GM19238 (cell line): ENCODE data around the gene EPS8.

Experiments
- DNase-seq: peaks from one replicate; pipeline ENCODE4 v3.0.0; 2011; ENCODE audit warnings: low spot score; ENCODE audit not compliant: insufficient read length

Gene EPS8

GRCh38 chr12:15693228-15693911 lies 95.8 kb downstream of the EPS8 start:
- no peak for DNase-seq

GRCh38 chr12:15691388-15691787 lies 97.8 kb downstream of the EPS8 start:
- no peak for DNase-seq

DNA sequence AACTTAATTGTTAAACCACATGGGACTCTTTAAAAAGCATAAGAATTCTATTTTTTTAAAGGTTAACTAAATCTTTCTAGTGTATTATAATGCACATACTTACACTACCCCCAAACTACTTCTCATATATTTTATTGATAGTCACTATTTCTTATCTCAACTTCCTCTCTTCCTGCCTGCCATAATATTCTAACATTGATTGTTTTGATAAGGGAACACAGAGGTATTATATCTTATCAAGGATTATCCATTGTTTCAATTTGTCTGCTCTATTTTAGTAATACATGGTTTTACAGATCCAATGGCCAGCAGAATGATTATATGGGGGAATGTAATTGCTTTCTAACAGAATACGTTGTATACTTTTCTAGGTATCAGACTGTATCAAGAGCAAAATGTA lies 98.9 kb downstream of the EPS8 start:
- no peak for DNase-seq

GRCh38 chr12:15689751-15690191 lies 99.4 kb downstream of the EPS8 start:
- no peak for DNase-seq

GRCh38 chr12:15688838-15689625 lies 100.2 kb downstream of the EPS8 start:
- no peak for DNase-seq

DNA sequence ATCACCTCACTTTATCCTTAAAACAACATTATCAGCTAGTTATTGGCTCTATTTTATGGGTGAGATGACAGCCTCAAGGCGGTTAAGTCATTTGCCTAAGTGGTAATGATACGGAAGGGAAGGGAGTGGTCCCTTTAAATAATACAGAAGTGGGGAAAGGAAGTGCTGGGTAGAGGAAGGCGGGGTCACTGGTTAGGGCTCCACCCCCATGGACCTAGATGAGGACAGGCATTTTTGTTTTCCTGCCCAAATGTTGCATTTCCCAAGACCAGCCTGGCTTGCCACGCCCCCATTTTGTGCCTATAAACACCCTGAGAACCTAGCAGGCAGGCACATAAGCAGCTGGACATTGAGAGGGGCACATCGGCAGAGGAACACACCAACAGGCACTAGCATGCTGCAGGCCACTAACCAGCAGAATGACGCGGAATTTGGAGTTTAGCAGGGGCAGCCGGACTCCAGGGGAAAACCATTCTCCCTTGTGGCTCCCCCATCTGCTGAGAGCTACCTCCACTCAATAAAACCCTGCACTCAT lies 100.9 kb downstream of the EPS8 start:
- DNase-seq = no peak

GRCh38 chr12:15687583-15687982 lies 101.6 kb downstream of the EPS8 start:
- DNase-seq = no peak

DNA sequence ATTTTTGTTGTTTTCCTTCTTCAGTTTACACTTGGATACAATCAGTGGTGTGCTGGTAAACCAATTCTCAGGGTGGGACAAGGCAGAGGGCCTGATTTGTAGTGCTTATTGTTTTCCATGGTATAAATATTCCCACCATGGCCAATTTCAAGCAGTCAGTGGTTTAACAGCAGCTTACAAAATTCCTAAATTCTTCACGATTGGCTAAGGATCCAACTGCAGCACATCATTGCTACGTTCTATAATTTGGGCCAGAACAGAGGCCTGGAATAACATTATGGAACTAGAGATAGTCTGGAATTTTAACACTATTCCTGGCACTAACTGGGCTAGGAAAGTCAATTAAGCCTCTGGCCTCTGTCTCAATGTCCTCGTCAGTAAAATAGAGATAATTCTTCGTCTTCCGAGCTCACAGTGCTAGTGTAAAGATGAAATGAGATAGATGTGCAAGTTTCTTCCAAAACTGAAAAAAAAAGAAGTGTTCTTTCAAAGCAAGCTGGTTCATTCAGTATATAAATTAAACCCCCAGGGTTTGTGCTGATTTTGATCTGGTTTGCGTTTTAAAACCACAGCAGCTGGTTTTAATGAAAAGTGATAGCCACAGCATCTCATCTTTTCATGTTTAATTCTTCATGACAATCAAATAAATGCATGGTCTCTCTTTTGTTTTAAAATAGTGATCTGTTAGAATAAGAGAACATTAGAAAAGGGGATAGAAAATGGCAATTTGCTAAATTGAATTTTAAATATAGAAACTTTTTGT lies 104.1 kb downstream of the EPS8 start:
- no peak for DNase-seq

GRCh38 chr12:15682826-15683225 lies 106.4 kb downstream of the EPS8 start:
- no peak for DNase-seq

DNA sequence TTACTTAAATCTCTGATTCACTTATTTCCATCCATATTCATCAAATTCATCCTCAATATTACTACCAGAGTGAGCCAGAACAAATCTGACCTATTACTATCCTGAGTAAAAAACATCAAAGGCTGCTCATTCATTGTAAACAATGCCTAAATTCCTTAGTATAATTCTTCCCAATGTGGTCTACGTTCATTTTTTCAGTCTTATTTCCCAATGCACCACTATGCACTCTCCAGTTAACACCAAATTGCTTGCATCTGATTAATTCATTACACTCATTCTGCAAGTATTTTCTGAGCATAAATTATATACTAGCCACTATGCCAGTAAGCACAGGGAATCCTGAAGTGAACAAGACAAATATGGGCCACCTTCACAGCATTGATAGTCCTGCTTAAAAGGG lies 110.0 kb downstream of the EPS8 start:
- DNase-seq = no peak

GRCh38 chr12:15677726-15678201 lies 111.4 kb downstream of the EPS8 start:
- no peak for DNase-seq

GRCh38 chr12:15677228-15677627 lies 112.0 kb downstream of the EPS8 start:
- no peak for DNase-seq

DNA sequence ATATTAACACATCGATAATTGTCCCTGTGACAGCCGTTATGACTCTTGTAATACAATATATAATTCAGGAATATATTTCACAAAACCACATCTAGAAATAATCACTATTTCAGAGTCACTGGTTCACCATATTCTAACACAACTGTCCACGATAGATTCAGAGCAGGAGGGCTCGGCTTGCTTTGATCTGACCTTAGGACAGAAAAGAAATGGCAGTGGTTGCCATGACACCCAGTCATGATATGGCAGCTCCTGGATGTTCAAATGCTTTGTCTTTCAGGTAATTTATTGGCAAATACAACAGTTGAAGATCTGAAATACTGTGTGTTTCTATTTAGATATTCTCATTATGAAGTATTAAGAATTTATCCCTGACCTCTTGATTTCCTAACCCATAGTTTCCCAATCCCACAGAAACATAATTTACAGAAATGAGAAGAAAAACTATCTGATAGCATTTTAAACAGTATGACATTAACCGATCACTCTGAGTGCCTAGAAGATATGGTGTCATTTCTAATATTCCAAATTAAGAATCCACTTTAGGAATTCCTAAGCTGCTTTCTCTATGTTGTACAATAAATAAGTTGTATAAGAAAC lies 116.4 kb downstream of the EPS8 start:
- no peak for DNase-seq

DNA sequence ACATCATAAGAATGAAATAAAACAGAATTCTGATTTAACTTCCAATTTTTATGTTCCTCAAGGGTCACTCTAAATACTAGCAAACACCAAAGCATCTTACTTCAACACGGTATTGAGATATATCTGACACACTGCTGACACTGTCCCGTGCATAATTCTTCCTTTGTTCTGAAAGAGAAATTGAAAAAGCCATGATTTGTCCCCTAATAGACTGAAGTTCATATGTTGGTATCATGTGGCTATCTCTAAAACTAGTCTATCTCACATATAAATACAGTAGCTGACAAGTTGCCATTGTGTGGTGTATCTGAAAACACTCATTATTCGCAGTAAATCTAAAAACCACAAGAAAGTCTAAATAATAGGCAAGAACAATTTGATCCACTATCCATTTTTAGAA lies 118.4 kb downstream of the EPS8 start:
- no peak for DNase-seq

DNA sequence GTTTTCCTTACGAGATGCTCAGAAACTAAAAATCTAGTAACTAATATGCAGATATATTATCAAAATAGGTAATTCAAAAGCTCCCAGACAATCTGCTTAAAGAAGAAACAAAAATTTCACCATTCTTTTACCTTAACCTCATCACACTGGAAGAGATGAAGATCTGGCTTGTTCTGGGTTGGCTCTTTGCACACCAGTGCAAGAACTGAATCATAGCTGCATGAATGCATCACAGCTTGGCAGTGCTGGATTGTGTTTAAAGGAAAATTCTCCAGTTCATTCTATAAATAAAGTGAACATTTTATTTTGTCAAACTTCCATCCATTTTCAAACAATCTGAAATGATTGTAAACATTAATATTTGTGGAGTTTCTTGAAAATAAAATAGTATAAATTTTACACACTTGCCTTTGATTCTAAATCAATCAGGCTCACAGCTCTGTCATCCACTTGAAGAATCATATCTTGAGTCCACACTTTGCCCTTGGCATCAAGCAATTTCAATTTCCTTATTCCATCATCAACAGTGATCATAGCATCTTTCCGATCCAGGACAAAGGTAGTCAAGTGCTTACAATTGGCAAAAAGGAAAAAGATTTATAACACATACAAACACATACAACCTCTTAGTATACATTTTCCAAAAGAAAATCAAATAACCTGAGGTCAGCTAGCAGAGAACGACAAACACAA lies 119.8 kb downstream of the EPS8 start:
- no peak for DNase-seq

DNA sequence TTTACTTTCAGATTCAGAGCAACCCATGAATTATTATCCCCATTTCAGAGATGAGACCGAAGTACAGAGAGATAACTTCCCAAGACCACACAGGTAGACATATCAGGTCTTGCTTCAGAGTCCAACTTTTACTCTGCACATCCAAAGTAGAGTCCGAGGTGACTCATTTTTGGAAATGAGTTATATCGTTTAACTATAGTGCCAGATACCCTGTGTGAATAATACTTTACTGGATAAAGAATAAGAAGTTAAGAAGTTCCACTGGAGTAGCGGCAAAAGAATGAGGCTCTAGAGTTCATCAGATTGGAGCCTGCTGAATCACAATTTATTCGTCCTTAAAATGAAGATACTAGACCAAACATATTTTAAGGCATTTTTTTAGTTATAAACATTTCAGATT lies 124.7 kb downstream of the EPS8 start:
- DNase-seq = no peak

- no peak for DNase-seq
These were observed 126.1 kb downstream of the EPS8 start for GRCh38 chr12:15662983-15663659.

DNA sequence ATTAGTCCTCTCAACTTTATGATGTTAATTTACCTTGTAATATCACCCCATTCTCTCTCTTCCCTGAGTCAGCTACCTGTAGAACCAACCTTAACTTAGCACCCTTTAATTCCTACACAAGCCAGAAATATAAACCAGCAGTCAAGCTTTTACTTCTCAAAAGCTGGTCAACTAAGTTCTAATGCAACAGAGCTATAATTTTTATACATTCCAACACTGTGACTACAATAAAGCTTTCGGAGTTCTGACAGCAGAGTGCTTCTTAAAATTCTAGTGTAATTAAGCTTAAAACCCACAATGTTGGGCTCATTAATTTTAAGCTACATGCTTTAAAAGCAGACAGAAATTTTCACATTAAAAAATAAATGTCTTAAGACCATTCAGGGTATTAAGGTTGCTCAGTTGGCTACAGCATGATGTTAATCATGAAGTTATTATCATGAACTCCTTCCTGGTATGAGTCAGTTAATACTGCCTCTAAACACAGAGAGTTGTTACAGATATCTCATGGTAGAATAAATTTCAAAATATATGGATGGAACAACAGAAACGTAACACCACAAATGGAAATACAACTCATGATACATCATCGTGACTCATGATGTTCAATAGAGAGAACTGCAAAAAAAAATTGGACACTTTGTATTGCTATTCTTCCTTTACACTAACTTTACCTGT lies 126.7 kb downstream of the EPS8 start:
- DNase-seq = no peak

GRCh38 chr12:15651371-15651770 lies 137.8 kb downstream of the EPS8 start:
- DNase-seq = no peak
